Activated naive CD4-positive, alpha-beta T cell treated with Interleukin-2 at 50 U/mL for 16 hours (primary cell): ENCODE data around the gene FZD4.

Source experiments
- DNase-seq: peaks from one replicate; pipeline ENCODE4 v3.0.0-alpha.2; 2020

The FZD4 gene

GRCh38 chr11:86904001-86904400 lies 51.2 kb downstream of the FZD4 start:
- no peak for DNase-seq

GRCh38 chr11:86902345-86902744 lies 52.9 kb downstream of the FZD4 start:
- DNase-seq = no peak

GRCh38 chr11:86901599-86901998 lies 53.6 kb downstream of the FZD4 start:
- no peak for DNase-seq

- DNase-seq = no peak
These were observed 55.0 kb downstream of the FZD4 start for GRCh38 chr11:86900162-86900561.

GRCh38 chr11:86898689-86899088 lies 56.5 kb downstream of the FZD4 start:
- no peak for DNase-seq

GRCh38 chr11:86896441-86896841 lies 58.8 kb downstream of the FZD4 start:
- no peak for DNase-seq
